Astrocyte (in vitro differentiated cells and primary cell): ENCODE results near the gene AGPAT3. TPM values are rescaled to one million over a fixed set of nuclear protein-coding genes. Genes with fewer than 3 reads are reported as not detected.

Experiments used
- DNase-seq: peaks from one replicate; pipeline ENCODE4 v3.0.0-alpha.2; 2010; ENCODE audit warnings: low read depth
- FAIRE-seq: peaks from 2 replicates; lab custom pipeline; 2011; peaks lifted over from hg19 to GRCh38; lab: Jason Lieb, UNC
- H2AFZ ChIP-seq: 2 replicates; pipeline ENCODE4 v1.6.0; 2012; ENCODE audit warnings: low read depth, low read length, inconsistent platforms
- H3K27ac ChIP-seq: 2 replicates; pipeline ENCODE4 v1.5.1; 2011; ENCODE audit warnings: low read depth, low read length, inconsistent platforms
- H3K27me3 ChIP-seq: 2 replicates; pipeline ENCODE4 v1.6.0; 2011; ENCODE audit warnings: low read length, inconsistent platforms; ENCODE audit not compliant: insufficient read depth
- H3K36me3 ChIP-seq: 2 replicates; pipeline ENCODE4 v1.5.1; 2011; ENCODE audit warnings: low read length, inconsistent platforms; ENCODE audit not compliant: insufficient read depth
- H3K4me1 ChIP-seq: 2 replicates; pipeline ENCODE4 v1.5.1; 2011; ENCODE audit warnings: low read length, inconsistent platforms; ENCODE audit not compliant: insufficient read depth
- H3K4me2 ChIP-seq: 2 replicates; pipeline ENCODE4 v1.6.0; 2012; ENCODE audit warnings: low read length, inconsistent platforms
- H3K4me3 ChIP-seq: 2 replicates; pipeline ENCODE4 v1.5.1; 2011; ENCODE audit warnings: low read depth, mild to moderate bottlenecking, low read length, inconsistent platforms; ENCODE audit not compliant: insufficient read depth
- H3K79me2 ChIP-seq: 2 replicates; pipeline ENCODE4 v1.6.0; 2012; ENCODE audit warnings: mild to moderate bottlenecking, low read length, inconsistent platforms; ENCODE audit not compliant: insufficient read depth
- H3K9ac ChIP-seq: 2 replicates; pipeline ENCODE4 v1.6.0; 2012; ENCODE audit warnings: mild to moderate bottlenecking, low read length, inconsistent platforms
- H3K9me3 ChIP-seq: 2 replicates; pipeline ENCODE4 v1.5.1; 2012; ENCODE audit warnings: low read depth, mild to moderate bottlenecking, low read length, inconsistent platforms; ENCODE audit not compliant: insufficient read depth
- H4K20me1 ChIP-seq: 2 replicates; pipeline ENCODE4 v1.6.0; 2012; ENCODE audit warnings: low read length, inconsistent platforms; ENCODE audit not compliant: insufficient read depth
- H3K27ac Mint-ChIP-seq: one replicate; pipeline ENCODE4 v1.8.0; 2021; ENCODE audit warnings: mild to moderate bottlenecking, mixed read lengths; ENCODE audit not compliant: unreplicated experiment
- H3K27me3 Mint-ChIP-seq: one replicate; pipeline ENCODE4 v1.8.0; 2021; ENCODE audit warnings: low read depth, mixed read lengths; ENCODE audit not compliant: unreplicated experiment
- H3K36me3 Mint-ChIP-seq: one replicate; pipeline ENCODE4 v1.8.0; 2021; ENCODE audit warnings: low read depth, mixed read lengths; ENCODE audit not compliant: unreplicated experiment
- H3K4me1 Mint-ChIP-seq: one replicate; pipeline ENCODE4 v1.8.0; 2021; ENCODE audit warnings: low read depth, mixed read lengths; ENCODE audit not compliant: unreplicated experiment
- H3K4me3 Mint-ChIP-seq: one replicate; pipeline ENCODE4 v1.8.0; 2021; ENCODE audit warnings: mild to moderate bottlenecking, moderate library complexity, mixed read lengths; ENCODE audit not compliant: unreplicated experiment
- H3K9me3 Mint-ChIP-seq: one replicate; pipeline ENCODE4 v1.8.0; 2021; ENCODE audit warnings: mild to moderate bottlenecking, mixed read lengths; ENCODE audit not compliant: unreplicated experiment
- CTCF ChIP-seq: IDR thresholded peaks from 2 replicates; pipeline ENCODE4 v1.5.1; 2011; ENCODE audit warnings: low read depth, mild to moderate bottlenecking, inconsistent platforms, low read length, moderate library complexity; ENCODE audit not compliant: insufficient read depth
- EZH2 ChIP-seq: IDR thresholded peaks from 2 replicates; pipeline ENCODE4 v1.6.1; 2012; ENCODE audit warnings: mild to moderate bottlenecking, low read length, inconsistent platforms; ENCODE audit not compliant: insufficient read depth
- total RNA-seq: library from RNA; stranded (reverse); gene quantifications from 2 replicates; pipeline ENCODE4 v1.2.1, GENCODE V29; 2021

AGPAT3 gene
- total RNA-seq, 1 donor from 2014 or later, result 34.7 TPM

GRCh38 chr21:43944078-43944633 is 79.1 kb downstream of the AGPAT3 start:
- Mint-ChIP-seq H3K27ac (peak overlapping the region; percentile 34), H3K4me3 (no peak overlapping the region), H3K36me3 (peaks cover 5% of the 10 kb centered on the region), H3K27me3 (no peaks in the 10 kb centered on the region), H3K4me1 (peaks cover 2% of the 10 kb centered on the region), H3K9me3 (peaks cover 4% of the 10 kb centered on the region)
- no peak for DNase-seq
- no peak for FAIRE-seq
- H4K20me1 ChIP-seq, result peaks cover 57% of the 10 kb centered on the region
- no peaks in the 10 kb centered on the region for H3K9me3 ChIP-seq
- no peak overlapping the region for H3K4me3 ChIP-seq
- TF ChIP-seq EZH2 (no peak), CTCF (no peak)
- no peak overlapping the region for H2AFZ ChIP-seq
- H3K4me2 ChIP-seq, result no peak overlapping the region
- no peaks in the 10 kb centered on the region for H3K36me3 ChIP-seq
- no peaks in the 10 kb centered on the region for H3K4me1 ChIP-seq
- no peak overlapping the region for H3K9ac ChIP-seq
- no peak overlapping the region for H3K27ac ChIP-seq
- no peaks in the 10 kb centered on the region for H3K27me3 ChIP-seq
- H3K79me2 ChIP-seq, result peaks cover 3% of the 10 kb centered on the region

DNA sequence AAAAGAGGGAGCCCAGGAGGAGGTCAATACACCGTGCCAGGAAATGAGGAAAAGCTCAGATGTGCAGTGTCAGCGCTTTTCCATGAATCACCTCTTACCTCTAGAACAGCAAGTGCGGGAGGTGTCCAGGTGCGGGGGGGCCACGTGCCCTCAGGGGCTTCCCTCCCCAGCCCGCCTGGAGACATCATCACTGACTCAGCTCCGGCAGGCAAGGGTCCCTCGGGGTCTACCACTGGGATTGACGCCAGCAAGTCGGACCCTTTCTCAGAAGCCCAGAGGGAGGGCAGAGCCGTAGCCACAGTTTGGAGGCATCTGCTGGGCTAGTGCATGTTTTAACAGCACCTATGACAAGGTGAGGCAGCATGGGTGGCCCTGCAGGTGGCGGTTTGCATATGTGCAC is 79.7 kb downstream of the AGPAT3 start:
- DNase-seq (no peak), FAIRE-seq (no peak)
- Histone ChIP-seq H3K4me3 (no peak overlapping the region), H3K9me3 (no peaks in the 10 kb centered on the region), H3K4me1 (no peaks in the 10 kb centered on the region), H2AFZ (no peak overlapping the region), H3K79me2 (no peaks in the 10 kb centered on the region), H3K27me3 (no peaks in the 10 kb centered on the region), H4K20me1 (peaks cover 57% of the 10 kb centered on the region), H3K36me3 (no peaks in the 10 kb centered on the region), H3K4me2 (no peak overlapping the region), H3K9ac (no peak overlapping the region), H3K27ac (no peak overlapping the region)
- no peaks in the 10 kb centered on the region for H3K27me3 Mint-ChIP-seq
- H3K36me3 Mint-ChIP-seq, result peaks cover 6% of the 10 kb centered on the region
- H3K4me3 Mint-ChIP-seq, result no peak overlapping the region
- peaks cover 2% of the 10 kb centered on the region for H3K4me1 Mint-ChIP-seq
- H3K9me3 Mint-ChIP-seq, result peaks cover 9% of the 10 kb centered on the region
- TF ChIP-seq EZH2 (no peak), CTCF (no peak)
- no peak overlapping the region for H3K27ac Mint-ChIP-seq

DNA sequence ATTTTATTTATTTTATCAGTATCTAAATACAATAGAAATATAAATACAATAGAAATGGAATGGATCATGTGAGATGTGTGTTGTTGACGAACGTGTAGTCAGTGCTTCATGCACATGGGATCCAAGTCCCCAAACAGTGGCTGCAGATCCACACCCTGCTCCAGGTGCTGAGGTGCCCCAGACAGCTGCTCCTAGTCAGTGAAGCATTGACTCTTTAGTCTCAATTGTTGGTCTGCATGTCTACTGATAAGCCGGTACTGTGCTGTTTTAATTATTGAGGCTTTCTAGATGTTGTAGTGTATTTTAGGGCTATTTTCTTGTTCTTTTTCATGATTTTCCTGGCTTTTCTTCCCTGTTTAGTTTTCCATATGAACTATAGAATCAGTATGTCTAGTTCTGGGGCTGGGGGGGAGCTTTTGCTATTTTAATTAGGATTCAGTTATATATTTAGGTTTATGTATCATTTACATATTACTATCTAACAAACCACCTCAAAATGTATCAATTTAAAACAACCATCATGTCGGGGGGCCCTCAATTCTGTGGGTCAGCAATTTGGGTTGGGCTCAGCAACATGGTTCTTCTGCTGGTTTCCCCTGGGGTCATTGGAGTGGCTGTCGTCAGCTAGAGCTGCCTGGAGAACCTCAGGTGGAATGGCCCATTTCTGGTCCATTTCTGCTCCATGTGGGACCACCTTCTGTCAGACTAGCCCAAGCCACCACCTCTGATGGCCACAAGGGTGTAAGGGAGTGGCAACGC is 83.9 kb downstream of the AGPAT3 start:
- no peaks in the 10 kb centered on the region for H3K9me3 ChIP-seq
- DNase-seq (no peak), FAIRE-seq (no peak)
- peaks cover 44% of the 10 kb centered on the region for H4K20me1 ChIP-seq
- H3K4me2 ChIP-seq, result no peak overlapping the region
- H3K4me3 ChIP-seq, result no peak overlapping the region
- H3K4me1 Mint-ChIP-seq, result peaks cover 2% of the 10 kb centered on the region
- H3K79me2 ChIP-seq, result no peaks in the 10 kb centered on the region
- H3K27ac Mint-ChIP-seq, result no peak overlapping the region
- H3K36me3 ChIP-seq, result no peaks in the 10 kb centered on the region
- no peak overlapping the region for H2AFZ ChIP-seq
- TF ChIP-seq CTCF, result no peak
- no peak for TF ChIP-seq EZH2
- no peak overlapping the region for H3K9ac ChIP-seq
- H3K27me3 Mint-ChIP-seq, result peaks cover 3% of the 10 kb centered on the region
- no peak overlapping the region for H3K4me3 Mint-ChIP-seq
- H3K36me3 Mint-ChIP-seq, result peaks cover 8% of the 10 kb centered on the region
- H3K4me1 ChIP-seq, result no peaks in the 10 kb centered on the region
- H3K27ac ChIP-seq, result no peak overlapping the region
- peaks cover 9% of the 10 kb centered on the region for H3K9me3 Mint-ChIP-seq
- H3K27me3 ChIP-seq, result no peaks in the 10 kb centered on the region
